Progenitor cell of endocrine pancreas (in vitro differentiated cells): ENCODE data around the gene MVK. TPM values are rescaled to one million over a fixed set of nuclear protein-coding genes. Genes with fewer than 3 reads are reported as not detected.

Source experiments
- DNase-seq: peaks from one replicate; pipeline ENCODE4 v3.0.0; 2021; ENCODE audit warnings: low spot score; ENCODE audit not compliant: unreplicated experiment
- H3K27ac Mint-ChIP-seq: 2 replicates; pipeline ENCODE4 v1.8.0; 2021; ENCODE audit warnings: mild to moderate bottlenecking, moderate library complexity, mixed read lengths
- H3K27me3 Mint-ChIP-seq: 2 replicates; pipeline ENCODE4 v1.8.0; 2021; ENCODE audit warnings: mixed read lengths
- H3K36me3 Mint-ChIP-seq: 2 replicates; pipeline ENCODE4 v1.8.0; 2022; ENCODE audit warnings: mixed read lengths; ENCODE audit not compliant: insufficient read depth
- H3K4me1 Mint-ChIP-seq: 2 replicates; pipeline ENCODE4 v1.8.0; 2021; ENCODE audit warnings: low read depth, mixed read lengths
- H3K4me3 Mint-ChIP-seq: 2 replicates; pipeline ENCODE4 v1.8.0; 2021; ENCODE audit warnings: low read depth, mild to moderate bottlenecking, moderate library complexity, mixed read lengths
- H3K9me3 Mint-ChIP-seq: 2 replicates; pipeline ENCODE4 v1.8.0; 2021; ENCODE audit warnings: low read depth, mixed read lengths
- total RNA-seq: library from RNA; stranded (reverse); gene quantifications from 2 replicates; pipeline ENCODE4 v1.2.1, GENCODE V29; 2021
- TF ChIP-seq, protein P1 (sequence below): fragments of 200-600 bp; sonication (generic); IDR thresholded peaks from one replicate; pipeline ENCODE4 v1.5.0; 2021; ENCODE audit warnings: antibody characterized with exemption, mild to moderate bottlenecking; ENCODE audit not compliant: unreplicated experiment

Gene MVK
- total RNA-seq, 1 donor from 2014 or later, result 33.3 TPM

DNA sequence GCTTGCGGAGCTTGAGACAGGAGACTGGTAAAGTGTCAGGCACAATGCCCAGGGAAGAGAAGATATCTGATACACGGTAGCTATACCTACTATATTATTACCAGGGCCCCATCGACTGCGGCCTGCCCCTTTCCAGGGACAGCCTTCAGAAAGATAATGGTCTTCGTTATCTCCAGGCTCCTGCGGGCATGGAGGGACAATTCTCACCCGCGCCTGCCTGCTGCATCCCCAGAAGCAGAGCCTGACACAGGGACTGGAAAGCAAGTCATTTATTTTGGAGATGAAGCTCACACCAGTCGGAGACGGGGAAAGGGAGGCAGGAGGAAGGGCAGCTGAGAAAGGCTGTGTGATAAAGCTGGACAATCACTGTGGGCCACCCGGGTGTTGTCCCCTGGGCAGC lies 72.1 kb downstream of the MVK start:
- Mint-ChIP-seq H3K27ac (no peak overlapping the region), H3K4me3 (no peak overlapping the region), H3K27me3 (peaks cover 18% of the 10 kb centered on the region), H3K9me3 (no peaks in the 10 kb centered on the region), H3K36me3 (no peaks in the 10 kb centered on the region), H3K4me1 (peaks cover 10% of the 10 kb centered on the region)
- DNase-seq, result no peak
- TF ChIP-seq, protein P1, sequence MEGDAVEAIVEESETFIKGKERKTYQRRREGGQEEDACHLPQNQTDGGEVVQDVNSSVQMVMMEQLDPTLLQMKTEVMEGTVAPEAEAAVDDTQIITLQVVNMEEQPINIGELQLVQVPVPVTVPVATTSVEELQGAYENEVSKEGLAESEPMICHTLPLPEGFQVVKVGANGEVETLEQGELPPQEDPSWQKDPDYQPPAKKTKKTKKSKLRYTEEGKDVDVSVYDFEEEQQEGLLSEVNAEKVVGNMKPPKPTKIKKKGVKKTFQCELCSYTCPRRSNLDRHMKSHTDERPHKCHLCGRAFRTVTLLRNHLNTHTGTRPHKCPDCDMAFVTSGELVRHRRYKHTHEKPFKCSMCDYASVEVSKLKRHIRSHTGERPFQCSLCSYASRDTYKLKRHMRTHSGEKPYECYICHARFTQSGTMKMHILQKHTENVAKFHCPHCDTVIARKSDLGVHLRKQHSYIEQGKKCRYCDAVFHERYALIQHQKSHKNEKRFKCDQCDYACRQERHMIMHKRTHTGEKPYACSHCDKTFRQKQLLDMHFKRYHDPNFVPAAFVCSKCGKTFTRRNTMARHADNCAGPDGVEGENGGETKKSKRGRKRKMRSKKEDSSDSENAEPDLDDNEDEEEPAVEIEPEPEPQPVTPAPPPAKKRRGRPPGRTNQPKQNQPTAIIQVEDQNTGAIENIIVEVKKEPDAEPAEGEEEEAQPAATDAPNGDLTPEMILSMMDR, result no peak

Other genes starting within 250 kb of the MVK start
- gene MYO1H, start 225.9 kb upstream of the MVK start, total RNA-seq, result 0.51 and 0.77 TPM in 2 replicates
- gene KCTD10, start 96.5 kb upstream of the MVK start, total RNA-seq, result 47.7 and 51.1 TPM in 2 replicates
- gene UBE3B, start 96.2 kb upstream of the MVK start, total RNA-seq, result 41.8 and 46.9 TPM in 2 replicates
- 35.3 and 39.3 TPM in 2 replicates for gene MMAB, start 290 bp upstream of the MVK start, total RNA-seq
- 11.6 and 12.7 TPM in 2 replicates for gene FAM222A, start 140.0 kb downstream of the MVK start, total RNA-seq